Activated T-cell treated with anti-CD3 and anti-CD28 coated beads for 48 hours (primary cell): ENCODE data around the gene CEP85.

ENCODE experiments used
- DNase-seq: peaks from one replicate; pipeline ENCODE4 v3.0.0-alpha.2; 2020; ENCODE audit warnings: low read depth

Gene CEP85

GRCh38 chr1:26315874-26316850, 82.2 kb downstream of the CEP85 start:
- no peak for DNase-seq

DNA sequence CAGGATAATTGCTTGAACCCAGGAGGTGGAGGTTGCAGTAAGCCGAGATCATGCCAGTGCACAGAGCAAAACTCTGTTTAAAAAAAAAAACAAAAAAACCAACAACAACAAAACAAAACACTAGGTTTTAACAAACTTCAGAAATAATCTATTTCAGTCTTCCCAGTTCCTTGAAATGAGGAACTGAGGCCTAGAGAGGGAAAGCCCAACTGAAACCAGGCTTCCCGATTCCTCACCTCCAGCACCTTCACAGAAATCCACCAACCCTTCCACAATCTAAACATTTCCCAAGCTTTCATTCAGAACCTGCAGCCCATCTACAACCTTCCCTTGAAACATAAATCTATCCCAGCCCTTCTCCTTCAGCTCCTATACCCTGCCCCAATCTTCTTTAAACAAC, 83.1 kb downstream of the CEP85 start:
- DNase-seq: no peak

DNA sequence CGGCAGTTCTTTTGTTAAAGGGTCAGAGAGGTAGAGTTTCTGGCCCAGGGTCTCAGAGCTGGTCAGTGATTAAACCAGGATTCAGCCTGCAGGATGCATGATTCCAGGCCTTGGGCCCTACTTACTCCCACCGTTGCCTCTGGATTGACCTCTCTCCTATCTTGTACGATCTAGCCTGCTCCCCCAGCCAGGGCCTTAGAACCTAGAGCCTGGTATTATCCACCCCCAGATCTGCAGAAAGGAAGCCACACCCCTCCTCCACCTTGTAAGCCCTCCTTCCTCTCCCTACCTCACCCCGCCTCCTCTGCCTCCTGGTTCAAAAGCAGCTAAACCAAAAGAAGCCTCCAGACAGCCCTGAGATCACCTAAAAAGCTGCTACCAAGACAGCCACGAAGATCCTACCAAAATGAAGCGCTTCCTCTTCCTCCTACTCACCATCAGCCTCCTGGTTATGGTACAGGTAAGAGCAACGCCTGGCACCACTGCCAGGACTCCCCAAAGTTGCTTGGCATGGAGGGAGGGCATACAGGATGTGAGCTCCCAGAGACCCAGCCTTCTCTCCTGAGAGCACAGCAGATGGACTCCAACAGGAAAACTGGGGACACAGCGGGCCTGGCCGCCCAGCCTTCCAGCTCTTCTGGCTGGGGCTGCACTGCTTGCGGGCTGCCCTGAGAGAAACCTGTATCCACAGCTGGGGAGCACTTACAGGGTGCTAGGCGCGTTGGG, 83.8 kb downstream of the CEP85 start, which contains the start of gene CD52:
Gene CD52 (plus strand): TSS at position 347 of the 726 bp plus-strand sequence. CDS start 60 bp downstream, at position 407.
- DNase-seq: peak; percentile 45

DNA sequence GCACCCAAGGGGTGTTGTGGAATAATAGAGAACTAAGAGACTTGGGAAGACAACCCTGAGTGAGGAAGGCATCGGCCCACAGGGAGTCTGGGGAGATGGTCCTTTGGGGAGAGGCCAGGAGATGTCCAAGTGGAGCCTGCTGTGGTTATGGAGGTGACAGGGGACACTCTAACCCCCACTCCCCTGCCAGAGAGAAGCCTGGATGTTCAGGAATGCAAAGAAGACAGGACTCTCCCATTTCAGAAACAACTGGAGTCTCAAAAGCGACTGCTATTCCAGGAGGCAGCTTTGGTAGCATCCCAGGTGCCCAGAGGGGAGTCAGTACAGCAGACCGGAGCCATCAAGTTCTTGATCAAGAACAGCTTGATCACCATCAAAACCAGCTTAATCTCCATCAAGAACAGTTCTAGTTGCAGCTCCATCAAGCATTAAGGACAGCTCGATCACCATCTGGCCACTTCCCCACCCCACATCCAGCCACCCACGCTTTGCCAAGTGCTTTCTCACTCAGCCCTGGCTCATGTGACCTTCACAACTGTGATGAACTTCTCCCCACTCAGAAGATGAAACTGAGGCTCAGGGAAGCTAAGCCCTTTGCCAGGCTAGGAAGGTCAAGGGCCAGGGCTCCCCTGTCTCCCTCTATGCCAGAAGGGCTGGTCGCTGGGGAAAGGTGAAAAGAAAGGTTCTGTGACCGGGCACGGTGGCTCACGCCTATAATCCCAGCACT, 84.5 kb downstream of the CEP85 start:
- peak; percentile 51 for DNase-seq

- DNase-seq: peak; percentile 6
These were observed 86.9 kb downstream of the CEP85 start for GRCh38 chr1:26320896-26321295.

DNA sequence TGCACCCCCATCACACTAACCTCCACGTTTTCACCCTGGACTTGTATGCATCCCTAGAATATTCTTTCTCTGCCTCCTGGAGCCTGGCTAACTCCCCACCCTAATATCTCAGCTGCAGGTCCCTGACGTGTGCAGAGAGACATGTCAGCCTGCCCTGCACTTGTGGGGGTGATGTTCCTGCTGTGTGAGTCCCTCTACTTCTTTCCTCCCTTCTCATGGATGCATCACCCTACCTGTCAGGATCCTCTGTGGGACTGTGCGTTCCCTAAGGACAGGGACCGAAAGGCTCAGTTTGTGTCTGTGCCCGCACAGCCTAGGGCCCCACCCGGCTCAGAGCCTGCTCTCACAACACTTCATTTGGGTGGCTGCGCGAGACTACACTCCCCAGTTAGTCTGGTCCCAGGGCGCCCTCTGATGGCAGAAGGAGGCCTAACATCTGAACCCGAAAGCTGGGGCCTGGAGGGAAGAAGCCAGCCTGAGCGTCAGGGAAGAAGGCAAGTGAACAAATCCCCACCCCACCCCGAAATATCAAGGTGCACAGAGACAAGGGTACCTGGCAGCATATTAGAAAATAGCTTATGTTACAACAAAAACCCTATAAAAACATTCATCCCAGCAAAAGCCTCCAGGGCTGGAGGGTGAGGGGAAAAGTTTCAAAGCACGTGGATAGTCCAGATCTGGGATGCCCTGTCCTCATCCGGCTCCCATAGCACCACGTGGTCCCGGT, 87.5 kb downstream of the CEP85 start:
- peak; percentile 92 for DNase-seq

DNA sequence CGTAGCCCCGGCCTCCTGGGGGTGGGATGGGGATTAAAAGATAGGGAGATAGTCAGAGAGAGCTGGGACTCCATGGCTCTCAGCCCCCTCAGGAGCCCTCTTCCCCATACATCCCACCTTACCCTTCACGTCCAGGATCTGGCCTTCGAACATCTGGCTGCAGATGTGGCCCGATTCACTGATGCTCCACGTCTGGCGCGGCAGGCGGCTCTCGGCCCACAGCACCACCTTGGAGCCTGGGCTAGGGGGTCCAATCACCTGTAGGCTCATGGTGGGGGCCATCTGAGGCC, 88.0 kb downstream of the CEP85 start:
- no peak for DNase-seq

DNA sequence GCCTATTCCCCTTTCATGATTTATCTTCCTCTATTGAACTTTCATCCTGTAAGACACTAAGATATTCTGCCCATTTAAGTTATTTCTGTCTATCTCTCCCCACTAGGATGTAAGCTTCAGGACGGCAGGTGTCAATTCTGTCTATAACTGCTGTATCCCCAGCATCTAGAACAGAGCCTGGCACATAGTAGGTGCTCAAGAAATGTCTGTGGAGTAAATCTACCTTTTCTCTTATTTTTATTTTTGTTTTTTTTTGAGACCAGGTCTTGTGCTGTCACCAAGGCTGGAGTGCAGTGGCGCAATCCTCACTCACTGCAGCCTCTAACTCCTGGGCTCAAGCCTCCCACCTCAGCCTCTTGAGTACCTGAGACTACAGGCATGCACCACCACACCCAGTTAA, 89.4 kb downstream of the CEP85 start:
- DNase-seq: no peak

DNA sequence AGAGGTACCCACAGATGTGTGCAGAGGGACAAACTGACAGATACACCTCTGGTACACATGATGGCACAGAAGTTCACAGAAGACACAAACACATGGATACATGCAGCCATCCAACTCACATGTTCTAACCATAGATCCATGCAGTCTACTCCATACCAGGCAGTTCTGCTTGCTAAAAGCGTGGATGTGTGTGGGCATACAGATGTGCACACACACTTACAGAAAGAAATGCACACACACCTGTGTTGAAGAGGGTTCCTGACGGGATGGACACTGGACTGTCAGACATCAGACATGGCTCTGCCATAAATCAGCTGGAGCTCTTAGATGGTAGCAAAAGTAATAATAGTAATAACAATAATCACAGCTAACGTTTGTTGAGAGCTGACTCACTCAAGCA, 90.5 kb downstream of the CEP85 start:
- no peak for DNase-seq

DNA sequence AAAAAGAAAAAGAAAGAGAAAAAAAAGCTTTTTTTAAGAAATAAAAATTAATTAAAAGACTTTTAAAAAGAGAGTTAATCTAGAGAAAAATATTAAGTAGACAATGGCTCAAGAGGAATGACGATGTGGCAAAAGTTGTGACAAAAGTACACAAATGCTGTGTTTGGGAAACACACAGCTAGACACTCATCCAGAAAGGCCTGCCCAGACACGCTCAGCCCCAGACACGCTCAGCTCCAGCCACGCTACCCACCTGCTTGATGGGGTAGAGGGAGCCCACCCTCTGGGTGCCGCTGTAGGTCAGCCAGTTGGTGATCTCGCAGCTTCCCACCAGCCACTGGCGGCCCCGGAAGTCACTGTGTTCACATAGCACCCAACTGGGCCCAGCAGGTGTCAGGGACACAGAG, 94.0 kb downstream of the CEP85 start:
- DNase-seq: no peak
